Measurements from ENCODE around the gene SARDH. TPM values are rescaled to one million over a fixed set of nuclear protein-coding genes. Genes with fewer than 3 reads are reported as not detected.

SARDH gene
- total RNA-seq, 4 donors from 2014 or later = 0.62 to 2.3 (median 1.2) TPM; not detected in 1

DNA sequence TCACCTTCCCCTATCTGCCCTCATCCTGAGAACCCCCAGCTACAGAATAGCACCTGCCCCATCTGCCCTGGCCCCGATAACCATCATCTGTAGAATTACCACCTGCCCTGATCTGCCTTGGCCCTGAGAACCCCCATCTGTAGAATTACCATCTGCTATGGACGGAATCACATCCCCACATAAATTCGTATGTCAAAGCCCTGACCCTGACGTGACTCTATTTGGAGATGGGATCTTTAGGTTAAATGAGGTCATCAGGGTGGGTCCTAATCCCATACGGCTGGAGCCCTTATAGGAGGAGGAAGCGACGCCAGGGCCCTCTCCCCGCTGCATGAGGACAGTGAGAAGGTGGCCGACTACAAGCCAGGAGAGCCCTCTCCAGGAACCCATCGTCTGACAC, 32.6 kb downstream of the SARDH start:
- H3K36me3 ChIP-seq = no peaks in the 10 kb centered on the region
- peaks cover 0 to 25% (median 12%) of the 10 kb centered on the region in 3 donors for H3K4me1 ChIP-seq
- H3K9me3 ChIP-seq = no peaks in the 10 kb centered on the region
- ATAC-seq = no peak
- H3K27ac ChIP-seq = no peak overlapping the region
- peaks cover 32% of the 10 kb centered on the region for H3K27me3 ChIP-seq
- TF ChIP-seq POLR2AphosphoS5 (IDR thresholded peaks at IDR 0.05) = no peak
- TF ChIP-seq CTCF (IDR thresholded peaks at IDR 0.05) = no peak
- no peak for TF ChIP-seq POLR2A (IDR thresholded peaks at IDR 0.05)
- no peak for TF ChIP-seq EP300 (IDR thresholded peaks at IDR 0.05)
- no peak overlapping the region for H3K4me3 ChIP-seq
- 83% methylated on average over 4 of the region's 10 CpGs; no CpG with 5 or more reads in 1 of the 2 donors for WGBS, 2 donors (ENCODE audit: low coverage in 1 of 2)

DNA sequence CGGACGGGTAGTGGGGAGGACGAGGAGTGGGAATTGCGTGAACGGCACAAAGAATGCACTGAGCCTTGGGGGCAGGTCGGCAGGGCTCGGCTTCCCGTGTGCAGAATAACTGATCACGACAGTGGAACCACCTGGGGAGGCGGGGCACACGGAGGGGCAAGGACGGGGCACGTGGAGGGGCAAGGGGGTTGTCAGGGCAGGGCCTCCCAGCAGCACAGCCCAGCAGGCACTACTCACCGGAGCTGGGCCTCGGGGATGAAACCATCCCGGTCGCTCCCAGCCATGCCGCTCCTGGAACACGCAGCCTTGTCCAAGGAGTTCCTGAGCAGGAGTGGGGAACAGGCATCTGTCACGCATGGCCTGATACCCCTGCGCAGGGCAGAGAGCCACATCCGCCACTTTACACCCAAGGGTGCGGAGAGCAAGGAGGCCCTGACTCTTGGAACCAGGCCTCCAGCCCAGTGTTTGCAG, 33.4 kb downstream of the SARDH start:
- no peak for ATAC-seq
- Histone ChIP-seq H3K27ac (no peak overlapping the region), H3K9me3 (no peaks in the 10 kb centered on the region), H3K27me3 (peaks cover 32% of the 10 kb centered on the region), H3K4me3 (no peak overlapping the region), H3K4me1 (peaks cover 0 to 25% (median 12%) of the 10 kb centered on the region in 3 donors), H3K36me3 (no peaks in the 10 kb centered on the region)
- TF ChIP-seq POLR2A (IDR thresholded peaks at IDR 0.05) (no peak), CTCF (IDR thresholded peaks at IDR 0.05) (no peak), POLR2AphosphoS5 (IDR thresholded peaks at IDR 0.05) (no peak), EP300 (IDR thresholded peaks at IDR 0.05) (no peak)
- 83 to 88% methylated on average over 5 to 18 of the region's 23 CpGs for WGBS, 2 donors (ENCODE audit: low coverage in 1 of 2)

DNA sequence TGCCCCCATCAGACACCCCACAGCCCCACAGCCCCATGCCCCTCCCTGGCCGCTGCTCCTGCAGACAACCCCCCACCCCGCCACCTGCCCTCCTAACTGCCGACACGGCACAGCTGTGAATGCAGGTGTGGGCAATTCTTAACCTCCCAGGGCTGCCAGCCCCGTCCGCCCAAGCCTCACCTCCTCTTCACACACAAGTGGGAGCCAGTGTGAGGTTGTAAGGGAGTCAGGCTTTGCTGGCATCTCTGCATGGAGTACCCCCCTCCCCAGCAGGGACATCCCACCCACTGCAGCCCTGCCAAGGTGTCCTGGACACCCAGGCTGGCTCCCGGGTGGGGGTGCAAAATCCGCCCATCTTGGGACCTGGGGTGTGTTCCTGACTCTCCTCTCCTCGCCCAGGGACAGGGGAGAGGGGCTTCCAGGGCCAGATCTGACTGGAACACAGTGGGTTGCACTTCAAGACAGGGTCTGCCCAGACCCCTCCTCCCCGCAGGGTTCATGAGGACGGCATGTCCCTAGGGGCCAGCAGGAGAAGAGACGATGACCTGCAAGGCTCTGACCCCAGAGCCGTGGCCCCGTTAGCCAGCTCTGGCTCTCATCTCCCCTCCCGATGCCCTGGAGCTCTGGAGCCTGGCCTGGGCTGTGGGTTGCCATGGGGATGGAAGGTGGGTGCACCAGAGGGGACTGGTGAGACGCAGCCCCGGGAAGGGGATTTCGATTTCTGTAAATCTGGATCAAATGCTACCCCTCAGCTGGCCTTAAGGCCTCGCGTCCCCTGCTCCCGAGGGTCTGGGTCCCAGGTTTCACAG, 34.4 kb downstream of the SARDH start:
- no peak for TF ChIP-seq POLR2AphosphoS5 (IDR thresholded peaks at IDR 0.05)
- TF ChIP-seq CTCF (IDR thresholded peaks at IDR 0.05) = no peak
- no peak for TF ChIP-seq EP300 (IDR thresholded peaks at IDR 0.05)
- TF ChIP-seq POLR2A (IDR thresholded peaks at IDR 0.05) = no peak
- Histone ChIP-seq H3K4me1 (peaks cover 0 to 25% (median 12%) of the 10 kb centered on the region in 3 donors), H3K36me3 (no peaks in the 10 kb centered on the region), H3K9me3 (no peaks in the 10 kb centered on the region), H3K27me3 (peaks cover 32% of the 10 kb centered on the region), H3K4me3 (no peak overlapping the region), H3K27ac (no peak overlapping the region)
- ATAC-seq = no peak
- 90% methylated on average over 9 of the region's 21 CpGs; no CpG with 5 or more reads in 1 of the 2 donors for WGBS, 2 donors (ENCODE audit: low coverage in 1 of 2)

DNA sequence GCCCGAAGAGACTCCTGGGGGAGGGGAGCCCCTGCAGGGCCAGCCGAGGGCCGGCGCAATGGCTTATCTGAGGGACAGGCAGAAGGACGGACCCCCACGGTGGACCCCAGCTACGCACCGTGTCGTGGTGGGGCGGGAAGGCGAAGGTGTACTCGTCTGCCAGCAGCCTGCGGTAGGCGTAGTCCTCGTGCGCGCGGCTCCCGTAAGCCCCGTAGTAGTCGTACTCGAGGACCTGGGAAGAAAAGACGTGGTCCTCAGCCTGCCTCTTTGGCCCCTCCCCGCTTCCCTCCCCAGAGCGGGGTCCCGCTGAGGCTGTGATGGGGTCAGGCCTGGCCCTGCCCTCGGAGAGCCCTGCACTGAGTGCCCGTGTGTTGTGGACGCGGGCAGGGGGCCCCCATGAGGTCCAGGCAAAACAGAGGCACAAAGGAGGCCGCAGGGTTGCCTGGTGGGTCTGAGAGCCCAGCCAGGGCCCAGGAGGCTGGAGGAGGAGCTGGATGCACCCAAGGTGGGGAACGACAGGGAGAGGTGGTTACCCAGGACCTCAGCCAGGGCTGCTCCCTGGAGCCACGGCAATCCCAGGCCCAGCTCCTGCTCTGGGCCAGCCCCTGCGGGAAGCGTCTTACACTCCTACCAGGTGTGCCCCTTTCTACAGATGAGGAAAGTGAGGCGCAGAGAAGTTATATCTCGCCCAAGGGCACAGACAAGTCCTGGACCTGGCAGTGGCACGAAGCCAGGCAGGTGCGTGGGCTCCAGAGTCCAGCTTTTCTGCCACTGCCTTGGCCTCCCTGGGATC, 35.2 kb downstream of the SARDH start:
- peaks cover 0 to 25% (median 12%) of the 10 kb centered on the region in 3 donors for H3K4me1 ChIP-seq
- peak overlapping the region in 1 of 2 donors; percentile 38 for H3K4me3 ChIP-seq
- peaks cover 32% of the 10 kb centered on the region for H3K27me3 ChIP-seq
- H3K36me3 ChIP-seq = no peaks in the 10 kb centered on the region
- H3K27ac ChIP-seq = peak overlapping the region in 1 of 4 donors; percentile 33
- WGBS, 2 donors (ENCODE audit: low coverage in 1 of 2) = 33 to 96% methylated on average over 4 to 23 of the region's 39 CpGs
- ATAC-seq = peak; percentile 29
- no peak for TF ChIP-seq CTCF (IDR thresholded peaks at IDR 0.05)
- TF ChIP-seq EP300 (IDR thresholded peaks at IDR 0.05) = no peak
- TF ChIP-seq POLR2A (IDR thresholded peaks at IDR 0.05) = no peak
- no peak for TF ChIP-seq POLR2AphosphoS5 (IDR thresholded peaks at IDR 0.05)
- H3K9me3 ChIP-seq = no peaks in the 10 kb centered on the region
